Measurements from ENCODE around the gene THAP7. TPM values are rescaled to one million over a fixed set of nuclear protein-coding genes. Genes with fewer than 3 reads are reported as not detected.

Gene THAP7
- total RNA-seq, 1 donor from 2014 or later: 17.8 TPM

GRCh38 chr22:21038405-21038804 is 36.5 kb upstream of the THAP7 start:
- H3K27ac ChIP-seq (replicated peaks): peak overlapping the region; percentile 61
- peaks cover 11% of the 10 kb centered on the region for H3K27me3 ChIP-seq (ENCODE audit: low read depth)
- H3K36me3 ChIP-seq: no peaks in the 10 kb centered on the region
- H3K4me3 ChIP-seq: no peak overlapping the region
- H3K4me1 ChIP-seq: peaks cover 11% of the 10 kb centered on the region
- intact Hi-C loops (cut with micrococcal nuclease): no loop called here
- TF ChIP-seq CTCF (IDR thresholded peaks at IDR 0.05; ENCODE audit: borderline replicate concordance): no peak
- no peaks in the 10 kb centered on the region for H3K9me3 ChIP-seq (replicated peaks)
- no peak for DNase-seq

DNA sequence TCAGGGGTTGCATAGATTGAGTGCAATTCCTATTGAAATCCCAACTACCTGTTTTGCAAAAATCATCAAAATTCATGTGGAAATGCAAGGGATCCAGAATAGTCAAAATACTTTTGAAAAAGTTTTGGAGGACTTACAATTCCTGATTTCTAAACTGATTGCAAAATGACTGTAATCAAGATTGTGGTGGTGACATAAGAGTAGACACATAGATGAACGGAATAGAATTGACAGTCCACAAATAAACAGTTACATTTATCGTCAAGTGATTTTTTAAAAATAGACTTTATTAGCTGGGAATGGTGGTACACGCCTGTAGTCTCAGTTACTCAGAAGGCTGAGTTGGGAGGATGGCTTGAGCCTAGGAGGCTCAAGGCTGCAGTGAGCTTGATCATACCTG is 33.1 kb upstream of the THAP7 start:
- Histone ChIP-seq H3K36me3 (no peaks in the 10 kb centered on the region), H3K4me1 (peaks cover 21% of the 10 kb centered on the region), H3K4me3 (no peak overlapping the region), H3K27me3 (ENCODE audit: low read depth) (peaks cover 40% of the 10 kb centered on the region), H3K9me3 (replicated peaks) (no peaks in the 10 kb centered on the region), H3K27ac (replicated peaks) (no peak overlapping the region)
- no peak for DNase-seq
- intact Hi-C loops (cut with micrococcal nuclease): no loop called here
- no peak for TF ChIP-seq CTCF (IDR thresholded peaks at IDR 0.05; ENCODE audit: borderline replicate concordance)

DNA sequence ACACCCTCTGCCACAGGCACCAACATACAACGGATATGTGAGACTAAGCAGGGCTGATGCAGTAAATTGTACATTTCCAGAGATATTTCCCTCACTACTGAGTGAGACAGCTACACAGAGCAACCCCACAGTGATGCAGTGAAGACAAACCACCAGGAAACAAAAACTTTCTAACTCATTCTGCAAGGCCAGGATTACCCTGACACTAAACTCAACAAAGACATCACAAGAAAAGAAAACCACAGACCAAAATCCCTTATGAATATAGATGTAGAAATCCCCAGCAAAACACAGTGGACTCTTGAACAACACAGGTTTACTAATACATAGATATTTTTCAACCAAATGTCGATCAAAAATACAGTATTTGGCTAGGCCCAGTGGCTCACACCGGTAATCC is 32.0 kb upstream of the THAP7 start:
- intact Hi-C loops (cut with micrococcal nuclease): no loop called here
- Histone ChIP-seq H3K4me1 (peaks cover 21% of the 10 kb centered on the region), H3K4me3 (no peak overlapping the region), H3K9me3 (replicated peaks) (no peaks in the 10 kb centered on the region), H3K27ac (replicated peaks) (no peak overlapping the region), H3K27me3 (ENCODE audit: low read depth) (peaks cover 51% of the 10 kb centered on the region), H3K36me3 (no peaks in the 10 kb centered on the region)
- no peak for DNase-seq
- TF ChIP-seq CTCF (IDR thresholded peaks at IDR 0.05; ENCODE audit: borderline replicate concordance): no peak

GRCh38 chr22:21032868-21033688 is 31.2 kb upstream of the THAP7 start:
- intact Hi-C loops (cut with micrococcal nuclease): no loop called here
- Histone ChIP-seq H3K36me3 (no peaks in the 10 kb centered on the region), H3K4me1 (peaks cover 14% of the 10 kb centered on the region), H3K27me3 (ENCODE audit: low read depth) (peaks cover 56% of the 10 kb centered on the region), H3K27ac (replicated peaks) (no peak overlapping the region), H3K4me3 (peak overlapping the region; percentile 59), H3K9me3 (replicated peaks) (no peaks in the 10 kb centered on the region)
- TF ChIP-seq CTCF (IDR thresholded peaks at IDR 0.05; ENCODE audit: borderline replicate concordance): no peak
- DNase-seq: no peak

GRCh38 chr22:21032037-21032867 is 30.3 kb upstream of the THAP7 start, which contains the start of gene SLC7A4:
SLC7A4 (minus strand) TSS chr22:21032561; CDS start chr22:21031812, 749 bp downstream.
- Histone ChIP-seq H3K36me3 (no peaks in the 10 kb centered on the region), H3K4me1 (peaks cover 14% of the 10 kb centered on the region), H3K4me3 (peak within 1 kb of the TSS; percentile 59), H3K9me3 (replicated peaks) (no peaks in the 10 kb centered on the region), H3K27ac (replicated peaks) (no peak within 1 kb of the TSS), H3K27me3 (ENCODE audit: low read depth) (peaks cover 56% of the 10 kb centered on the region)
- intact Hi-C loops (cut with micrococcal nuclease): no loop called here
- no peak for TF ChIP-seq CTCF (IDR thresholded peaks at IDR 0.05; ENCODE audit: borderline replicate concordance)
- DNase-seq: no peak
